Endothelial cell of umbilical vein (primary cell): ENCODE results near the gene TNS1. TPM values are rescaled to one million over a fixed set of nuclear protein-coding genes. Genes with fewer than 3 reads are reported as not detected.

Source experiments
- BruUV-seq: library from RNA; stranded (reverse); fragments of 400-500 nt; replicated peaks from 2 replicates; lab custom pipeline; 2021; lab: Mats Ljungman, UMichigan
- CTCF ChIA-PET: fragments of 300-600, 350-600 bp; sonication (Branson Sonifier 250); formaldehyde crosslinking; loops from one replicate; lab custom pipeline; 2021; ENCODE audit warnings: antibody characterized with exemption, inconsistent platforms; lab: Charles Lee
- POLR2A ChIA-PET: fragments of 300-600, 350-600 bp; sonication (Branson Sonifier 250); formaldehyde crosslinking; loops from one replicate; lab custom pipeline; 2021; ENCODE audit warnings: antibody characterized with exemption, inconsistent platforms; lab: Charles Lee
- DNase-seq: peaks from one replicate; pipeline ENCODE4 v3.0.0-alpha.2; 2011; ENCODE audit warnings: low read depth, low spot score
- FAIRE-seq: peaks from 2 replicates; lab custom pipeline; 2011; peaks lifted over from hg19 to GRCh38; lab: Jason Lieb, UNC
- H2AFZ ChIP-seq: 2 replicates; pipeline ENCODE4 v1.6.0; 2012; ENCODE audit warnings: low read depth, low read length, control low read depth, inconsistent platforms
- H3K27ac ChIP-seq: 2 replicates; pipeline ENCODE4 v1.5.1; 2011; ENCODE audit warnings: low read depth, mild to moderate bottlenecking, control low read depth, low read length, moderate library complexity; ENCODE audit not compliant: insufficient read depth
- H3K27me3 ChIP-seq, 2 experiments: 2 replicates each; pipeline versions ENCODE4 v1.6.0 to v1.6.1; 2011; ENCODE audit warnings: low read length in 2 of 2, mixed read lengths in 1 of 2; ENCODE audit not compliant: control insufficient read depth in 2 of 2, insufficient read depth in 2 of 2
- H3K36me3 ChIP-seq, 2 experiments: 2 replicates in 1 of 2; 3 replicates in 1 of 2; pipeline ENCODE4 v1.5.1; 2011; ENCODE audit warnings: low read length in 2 of 2, mild to moderate bottlenecking in 1 of 2, moderate library complexity in 1 of 2; ENCODE audit not compliant: control insufficient read depth in 2 of 2, insufficient read depth in 2 of 2; ENCODE audit errors: extremely low read depth in 1 of 2
- H3K4me1 ChIP-seq: 3 replicates; pipeline ENCODE4 v1.5.1; 2011; ENCODE audit warnings: mild to moderate bottlenecking, low read length; ENCODE audit not compliant: control insufficient read depth, insufficient read depth; ENCODE audit errors: extremely low read depth
- H3K4me2 ChIP-seq: 2 replicates; pipeline ENCODE4 v1.6.1; 2011; ENCODE audit warnings: low read length, control low read depth, mixed read lengths; ENCODE audit not compliant: insufficient read depth
- H3K4me3 ChIP-seq, 3 experiments: fragments of 200-600 bp in 1 of 3; sonication (generic), shearing (Covaris generic) in 1 of 3; replicated peaks in 1 of 3; 2 replicates each; pipeline ENCODE4 v1.5.1; 2011 to 2016; ENCODE audit warnings: control low read depth in 3 of 3, low read length in 3 of 3, mild to moderate bottlenecking in 2 of 3, inconsistent platforms in 1 of 3, low read depth in 1 of 3, moderate library complexity in 1 of 3; ENCODE audit not compliant: insufficient read depth in 1 of 3
- H3K79me2 ChIP-seq: 2 replicates; pipeline ENCODE4 v1.6.0; 2012; ENCODE audit warnings: low read length, inconsistent platforms; ENCODE audit not compliant: control insufficient read depth, insufficient read depth
- H3K9ac ChIP-seq: replicated peaks from 2 replicates; pipeline ENCODE3; 2011; ENCODE audit warnings: low read length, control low read depth; ENCODE audit not compliant: insufficient read depth; ENCODE audit errors: extremely low read depth
- H3K9me1 ChIP-seq: replicated peaks from 3 replicates; pipeline ENCODE4 v1.6.0; 2011; ENCODE audit warnings: mild to moderate bottlenecking, low read length; ENCODE audit not compliant: control insufficient read depth, insufficient read depth; ENCODE audit errors: extremely low read depth
- H3K9me3 ChIP-seq: replicated peaks from 2 replicates; pipeline ENCODE4 v1.5.1; 2012; ENCODE audit warnings: low read length, inconsistent platforms; ENCODE audit not compliant: control insufficient read depth, insufficient read depth
- H4K20me1 ChIP-seq: replicated peaks from 2 replicates; pipeline ENCODE3; 2011; ENCODE audit warnings: mild to moderate bottlenecking, low read length; ENCODE audit not compliant: control insufficient read depth, insufficient read depth; ENCODE audit errors: extremely low read depth
- EZH2 ChIP-seq: IDR thresholded peaks from 2 replicates; pipeline ENCODE4 v1.6.1; 2012; ENCODE audit warnings: borderline replicate concordance, low read depth, mild to moderate bottlenecking, moderate library complexity, low read length, inconsistent platforms; ENCODE audit not compliant: severe bottlenecking
- FOS ChIP-seq: IDR thresholded peaks from 2 replicates; pipeline ENCODE4 v1.6.1; 2011; ENCODE audit warnings: mild to moderate bottlenecking, low read length, moderate library complexity, borderline replicate concordance; ENCODE audit not compliant: insufficient read depth
- GATA2 ChIP-seq: IDR thresholded peaks from 2 replicates; pipeline ENCODE4 v1.7.0; 2011; ENCODE audit warnings: low read depth, mild to moderate bottlenecking, moderate library complexity, mixed read lengths, low read length; ENCODE audit not compliant: insufficient read length, insufficient read depth
- JUN ChIP-seq: IDR thresholded peaks from 2 replicates; pipeline ENCODE4 v1.6.1; 2011; ENCODE audit warnings: borderline replicate concordance, low read depth; ENCODE audit not compliant: insufficient read length, insufficient read depth
- MYC ChIP-seq: IDR thresholded peaks from one replicate; pipeline ENCODE4 v1.6.1; 2011; ENCODE audit warnings: mild to moderate bottlenecking, low read depth, low read length
- POLR2A ChIP-seq: IDR thresholded peaks from 2 replicates; pipeline ENCODE4 v1.6.1; 2012; ENCODE audit warnings: low read depth, mild to moderate bottlenecking, control low read depth, low read length
- POLR2AphosphoS5 ChIP-seq: IDR thresholded peaks from 2 replicates; pipeline ENCODE4 v1.6.1; 2012; ENCODE audit warnings: low read depth, mild to moderate bottlenecking, control low read depth, low read length, moderate library complexity; ENCODE audit not compliant: insufficient read depth
- dilution Hi-C: fragments of 300-500 bp; cut with MboI; formaldehyde crosslinking; loops from one replicate; pipeline ENCODE4 v1.15.0; 2019; ENCODE audit warnings: low sequenced_read_pairs; ENCODE audit not compliant: extremely low pct_ligation_motif_present
- intact Hi-C: fragments of 100-400 bp; cut with micrococcal nuclease; formaldehyde crosslinking; loops from one replicate; pipeline ENCODE4 v1.10.0; 2022
- polyA plus RNA-seq, 4 experiments: library from polyadenylated mRNA; depleted of rRNA in 3 of 4; stranded (reverse) in 3 of 4; unstranded in 1 of 4; fragments of >200 nt; gene quantifications; 2 replicates each; pipeline versions ENCODE4 v1.2.1 to v1.2.3, GENCODE V29; 2011 to 2012; ENCODE audit warnings: missing spikeins in 1 of 4
- total RNA-seq: library from RNA; stranded (reverse); gene quantifications from 2 replicates; pipeline ENCODE4 v1.2.3, GENCODE V29; 2021
- TF ChIP-seq, protein P1 (sequence below): IDR thresholded peaks from 2 replicates; pipeline ENCODE4 v1.6.1; 2011; ENCODE audit not compliant: insufficient read depth, insufficient read length
- TF ChIP-seq, protein P2 (sequence below), 2 donors: IDR thresholded peaks; 1 replicate in 1 of 2; 2 replicates in 1 of 2; pipeline ENCODE4 v1.5.1; 2011; ENCODE audit warnings: low read length in 2 of 2, mild to moderate bottlenecking in 2 of 2, moderate library complexity in 2 of 2, control low read depth in 1 of 2, inconsistent platforms in 1 of 2, low read depth in 1 of 2; ENCODE audit not compliant: insufficient read depth in 1 of 2; ENCODE audit errors: extremely low read depth in 1 of 2

The TNS1 gene
- total and polyA plus RNA-seq, 2 donors (not counting 3 experiments of a cell fraction or from before 2014, with no cell fraction given), result 11.0 to 52.1 TPM

DNA sequence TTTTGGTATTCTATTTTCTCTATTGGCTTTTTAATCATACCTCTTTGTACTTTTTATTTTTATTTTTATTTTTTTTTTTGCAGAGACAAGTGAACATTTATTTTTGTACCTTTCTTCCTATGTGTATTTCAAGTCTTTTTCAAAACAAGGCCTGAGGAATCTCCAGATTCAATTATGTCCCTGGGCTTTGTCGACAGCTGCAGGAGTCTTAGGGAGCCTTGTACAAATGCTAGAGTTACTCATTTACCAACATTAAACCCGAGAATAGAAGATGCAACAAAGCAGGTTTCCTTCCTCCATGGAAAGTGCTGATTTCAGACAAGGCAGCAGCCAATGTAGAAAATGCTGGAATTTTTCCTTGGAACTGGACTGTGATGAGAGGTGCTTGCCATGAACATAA, 242.8 kb downstream of the TNS1 start:
- TF ChIP-seq FOS (no peak), MYC (no peak), GATA2 (no peak), JUN (no peak), POLR2AphosphoS5 (no peak), POLR2A (no peak), EZH2 (no peak)
- TF ChIP-seq, protein P1, sequence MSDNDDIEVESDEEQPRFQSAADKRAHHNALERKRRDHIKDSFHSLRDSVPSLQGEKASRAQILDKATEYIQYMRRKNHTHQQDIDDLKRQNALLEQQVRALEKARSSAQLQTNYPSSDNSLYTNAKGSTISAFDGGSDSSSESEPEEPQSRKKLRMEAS, result no peak
- TF ChIP-seq, protein P2, sequence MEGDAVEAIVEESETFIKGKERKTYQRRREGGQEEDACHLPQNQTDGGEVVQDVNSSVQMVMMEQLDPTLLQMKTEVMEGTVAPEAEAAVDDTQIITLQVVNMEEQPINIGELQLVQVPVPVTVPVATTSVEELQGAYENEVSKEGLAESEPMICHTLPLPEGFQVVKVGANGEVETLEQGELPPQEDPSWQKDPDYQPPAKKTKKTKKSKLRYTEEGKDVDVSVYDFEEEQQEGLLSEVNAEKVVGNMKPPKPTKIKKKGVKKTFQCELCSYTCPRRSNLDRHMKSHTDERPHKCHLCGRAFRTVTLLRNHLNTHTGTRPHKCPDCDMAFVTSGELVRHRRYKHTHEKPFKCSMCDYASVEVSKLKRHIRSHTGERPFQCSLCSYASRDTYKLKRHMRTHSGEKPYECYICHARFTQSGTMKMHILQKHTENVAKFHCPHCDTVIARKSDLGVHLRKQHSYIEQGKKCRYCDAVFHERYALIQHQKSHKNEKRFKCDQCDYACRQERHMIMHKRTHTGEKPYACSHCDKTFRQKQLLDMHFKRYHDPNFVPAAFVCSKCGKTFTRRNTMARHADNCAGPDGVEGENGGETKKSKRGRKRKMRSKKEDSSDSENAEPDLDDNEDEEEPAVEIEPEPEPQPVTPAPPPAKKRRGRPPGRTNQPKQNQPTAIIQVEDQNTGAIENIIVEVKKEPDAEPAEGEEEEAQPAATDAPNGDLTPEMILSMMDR (IDR thresholded peaks at IDR 0.05; ENCODE audit: extremely low read depth in 1 of 2, insufficient read depth in 1 of 2, low read depth in 1 of 2, low read length in 2 of 2), result no peak
- Histone ChIP-seq H3K36me3 (no peaks in the 10 kb centered on the region), H3K4me1 (no peaks in the 10 kb centered on the region), H3K4me2 (no peak overlapping the region), H3K4me3 (no peak overlapping the region), H2AFZ (no peak overlapping the region), H3K9me1 (no peaks in the 10 kb centered on the region), H3K27me3 (peaks cover 0 to 4% of the 10 kb centered on the region in 2 experiments), H3K27ac (no peak overlapping the region), H3K79me2 (no peaks in the 10 kb centered on the region), H4K20me1 (no peaks in the 10 kb centered on the region), H3K9me3 (no peaks in the 10 kb centered on the region), H3K9ac (no peak overlapping the region)
- ChIA-PET CTCF (no interaction called here), POLR2A (no interaction called here)
- DNase-seq, result no peak
- no TSS peak for BruUV-seq
- dilution Hi-C loops, result no loop called here
- intact Hi-C loops, result loop anchor here (10.0 kb wide), 1 partner anchor 1245 kb away; no protein-coding TSS in a partner anchor
- FAIRE-seq, result no peak
